Tibial artery (tissue), 4 donors: ENCODE results near the gene ITSN1.
"Not testable (repeated sequence)": the region's sequence is repeated elsewhere in the genome, so short reads cannot be mapped to it uniquely, and the experiment has no call there.

ENCODE experiments used
- DNase-seq, 2 donors: peaks; one replicate each; pipeline ENCODE4 v3.0.0-alpha.2; 2019
- H3K27ac ChIP-seq, 2 donors: fragments of 200-600 bp; sonication (generic) in 1 of 2; 1 replicate in 1 of 2; 2 replicates in 1 of 2; pipeline ENCODE4 v1.5.1; 2018 to 2019; ENCODE audit warnings: mild to moderate bottlenecking in 1 of 2
- H3K27me3 ChIP-seq, 2 donors: fragments of 200-600 bp; sonication (generic) in 1 of 2; one replicate each; pipeline versions ENCODE4 v1.5.1 to v1.6.0; 2016 to 2019
- H3K36me3 ChIP-seq, 3 donors: fragments of 200-600 bp; sonication (generic) in 2 of 3; one replicate each; pipeline ENCODE4 v1.5.1; 2016 to 2019; ENCODE audit warnings: mild to moderate bottlenecking in 2 of 3
- H3K4me1 ChIP-seq, 4 donors: fragments of 200-600 bp; sonication (generic) in 2 of 4; 1 replicate in 3 of 4; 2 replicates in 1 of 4; pipeline ENCODE4 v1.5.1; 2016 to 2019
- H3K4me3 ChIP-seq, 2 donors: fragments of 200-600 bp; sonication (generic) in 1 of 2; 1 replicate in 1 of 2; 2 replicates in 1 of 2; pipeline ENCODE4 v1.5.1; 2018 to 2019; ENCODE audit warnings: mild to moderate bottlenecking in 2 of 2
- H3K9me3 ChIP-seq, 3 donors: fragments of 200-600 bp; sonication (generic) in 1 of 3; one replicate each; pipeline ENCODE4 v1.5.1; 2016 to 2019
- intact Hi-C: fragments of 100-400 bp; cut with DNase I; formaldehyde crosslinking; loops from one replicate; pipeline ENCODE4 v1.15.0; 2023; ENCODE audit warnings: low total_unique reads
- TF ChIP-seq, protein P1 (sequence below), 2 experiments: fragments of 200-600 bp in 1 of 2; fragments of 450-650 bp in 1 of 2; IDR thresholded peaks; one replicate each; pipeline ENCODE4 v1.5.1; 2017 to 2019; ENCODE audit warnings: antibody characterized with exemption in 2 of 2, mild to moderate bottlenecking in 1 of 2, moderate library complexity in 1 of 2

The ITSN1 gene

DNA sequence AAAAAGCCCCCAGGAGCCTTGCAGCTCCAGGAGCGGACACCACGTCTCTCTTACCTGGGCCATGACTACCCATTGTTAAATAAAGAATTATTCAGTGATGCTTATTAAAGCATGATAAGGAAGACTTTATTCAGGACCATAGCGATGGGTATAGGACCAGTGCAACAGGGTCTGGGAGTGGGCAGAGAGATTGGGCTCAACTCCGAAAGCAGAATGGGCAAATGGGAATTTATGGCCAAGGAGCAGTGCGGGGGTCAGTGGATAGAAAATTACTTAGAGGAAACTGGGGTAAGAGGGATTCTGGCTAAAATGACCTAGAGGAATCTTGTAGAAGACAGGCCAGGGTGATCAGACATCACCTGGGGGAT, 273.9 kb downstream of the ITSN1 start:
- peaks cover 0 to 21% (median 13%) of the 10 kb centered on the region in 4 donors for H3K4me1 ChIP-seq
- intact Hi-C loops = loop anchor here (10.0 kb wide), 2 partner anchors 419 to 709 kb away; no protein-coding TSS in a partner anchor
- peaks cover 12 to 19% (median 13%) of the 10 kb centered on the region in 3 donors for H3K36me3 ChIP-seq
- H3K9me3 ChIP-seq = no peaks in the 10 kb centered on the region
- TF ChIP-seq, protein P1, sequence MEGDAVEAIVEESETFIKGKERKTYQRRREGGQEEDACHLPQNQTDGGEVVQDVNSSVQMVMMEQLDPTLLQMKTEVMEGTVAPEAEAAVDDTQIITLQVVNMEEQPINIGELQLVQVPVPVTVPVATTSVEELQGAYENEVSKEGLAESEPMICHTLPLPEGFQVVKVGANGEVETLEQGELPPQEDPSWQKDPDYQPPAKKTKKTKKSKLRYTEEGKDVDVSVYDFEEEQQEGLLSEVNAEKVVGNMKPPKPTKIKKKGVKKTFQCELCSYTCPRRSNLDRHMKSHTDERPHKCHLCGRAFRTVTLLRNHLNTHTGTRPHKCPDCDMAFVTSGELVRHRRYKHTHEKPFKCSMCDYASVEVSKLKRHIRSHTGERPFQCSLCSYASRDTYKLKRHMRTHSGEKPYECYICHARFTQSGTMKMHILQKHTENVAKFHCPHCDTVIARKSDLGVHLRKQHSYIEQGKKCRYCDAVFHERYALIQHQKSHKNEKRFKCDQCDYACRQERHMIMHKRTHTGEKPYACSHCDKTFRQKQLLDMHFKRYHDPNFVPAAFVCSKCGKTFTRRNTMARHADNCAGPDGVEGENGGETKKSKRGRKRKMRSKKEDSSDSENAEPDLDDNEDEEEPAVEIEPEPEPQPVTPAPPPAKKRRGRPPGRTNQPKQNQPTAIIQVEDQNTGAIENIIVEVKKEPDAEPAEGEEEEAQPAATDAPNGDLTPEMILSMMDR (IDR thresholded peaks at IDR 0.05) = no peak
- no peaks in the 10 kb centered on the region for H3K27me3 ChIP-seq
- no peak for DNase-seq
- H3K27ac ChIP-seq = peak overlapping the region; percentile 85 to 88
- peak overlapping the region; percentile 77 to 78 for H3K4me3 ChIP-seq

DNA sequence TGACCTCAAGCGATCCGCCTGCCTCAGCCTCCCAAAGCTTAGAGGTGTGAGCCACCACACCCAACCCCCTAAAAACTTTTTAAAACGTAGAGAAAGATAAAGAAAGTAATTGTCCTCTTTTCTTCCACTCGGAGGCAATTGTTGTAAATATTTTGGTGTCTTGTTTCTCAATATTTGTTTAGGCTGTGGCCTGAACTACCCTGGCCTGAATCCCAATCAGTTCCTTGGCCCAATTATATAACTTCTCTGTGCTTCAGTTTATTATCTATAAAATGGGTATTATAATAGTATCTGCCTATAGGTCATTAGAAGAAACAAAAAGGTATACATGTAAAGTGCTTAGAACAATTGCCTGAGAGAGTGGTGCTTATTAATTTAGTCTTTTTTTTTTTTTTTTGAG, 275.1 kb downstream of the ITSN1 start:
- TF ChIP-seq, protein P1 (IDR thresholded peaks at IDR 0.05) = no peak
- intact Hi-C loops = loop anchor here (10.0 kb wide), 2 partner anchors 417 to 707 kb away; no protein-coding TSS in a partner anchor

DNA sequence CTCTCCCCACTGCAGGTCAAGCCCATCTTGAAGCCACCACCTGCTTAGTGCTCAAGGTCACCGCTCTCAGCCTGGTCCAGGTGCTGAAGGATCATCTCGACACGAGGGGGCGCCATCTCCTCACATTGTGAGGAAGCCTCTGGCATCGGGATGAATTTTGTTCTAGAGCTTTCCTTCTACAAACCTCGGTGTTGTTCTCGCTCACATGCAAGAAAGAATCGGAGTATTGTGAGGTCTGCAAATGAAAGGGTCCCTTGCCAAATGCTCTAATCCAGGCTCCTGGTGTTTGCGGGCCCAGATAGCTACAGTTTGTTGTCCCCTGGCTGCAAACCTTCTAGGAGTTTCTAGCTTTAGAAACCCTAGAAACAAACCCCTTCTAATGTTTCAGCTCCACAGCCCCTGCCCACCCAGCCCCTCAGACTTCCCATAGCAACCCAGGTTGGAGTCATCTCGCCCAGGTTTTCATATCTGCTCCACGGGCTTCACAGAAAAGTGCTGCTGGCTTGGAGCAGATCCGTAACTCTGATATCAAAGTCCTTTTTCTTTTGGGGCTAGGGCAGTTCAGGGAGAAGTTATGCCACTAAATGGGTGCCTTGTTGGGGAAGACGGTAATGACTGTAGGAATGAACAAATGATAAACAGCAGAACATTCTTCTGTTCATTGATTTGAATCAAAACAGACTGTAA, 281.9 kb downstream of the ITSN1 start:
- TF ChIP-seq, protein P1 (IDR thresholded peaks at IDR 0.05) = peak; percentile 84 to 97
- Histone ChIP-seq H3K27me3 (no peaks in the 10 kb centered on the region), H3K4me1 (peaks cover 0 to 12% (median 6%) of the 10 kb centered on the region in 4 donors), H3K27ac (peak overlapping the region; percentile 30 to 57), H3K36me3 (no peaks in the 10 kb centered on the region), H3K9me3 (no peaks in the 10 kb centered on the region), H3K4me3 (peak overlapping the region in 1 of 2 donors; percentile 9)
- peak; percentile 85 to 89 for DNase-seq
- intact Hi-C loops = loop anchor here (2.0 to 5.0 kb wide), 2 partner anchors 273 to 427 kb away; no protein-coding TSS in a partner anchor

More for the DNA sequence above, 275.1 kb downstream of the ITSN1 start:
- DNase-seq = no peak
- H3K9me3 ChIP-seq = no peaks in the 10 kb centered on the region
- H3K27me3 ChIP-seq = no peaks in the 10 kb centered on the region
- H3K4me3 ChIP-seq = no peak overlapping the region
- H3K4me1 ChIP-seq = peaks cover 0 to 21% (median 13%) of the 10 kb centered on the region in 4 donors
- H3K27ac ChIP-seq = no peak overlapping the region
- H3K36me3 ChIP-seq = peaks cover 0 to 10% (median under 1%) of the 10 kb centered on the region in 3 donors

DNA sequence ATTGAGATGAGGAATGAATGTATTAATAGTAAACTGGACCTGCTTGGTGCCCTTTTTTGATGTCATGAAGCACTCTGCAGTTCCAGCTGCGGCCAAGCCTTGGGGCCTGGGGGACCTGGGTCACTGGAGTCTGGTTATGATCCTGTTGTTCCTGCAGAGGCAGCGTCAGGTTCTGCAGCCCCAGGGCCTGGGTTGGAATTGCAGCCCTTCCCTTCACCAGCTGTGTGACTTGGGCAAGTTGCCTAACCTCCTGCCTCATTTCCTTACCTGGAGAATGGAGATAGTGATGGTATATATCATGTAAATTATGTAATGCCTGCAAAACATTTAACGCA, 282.4 kb downstream of the ITSN1 start:
- no peak overlapping the region for H3K4me3 ChIP-seq
- no peaks in the 10 kb centered on the region for H3K36me3 ChIP-seq
- peak overlapping the region; percentile 30 to 57 for H3K27ac ChIP-seq
- no peaks in the 10 kb centered on the region for H3K9me3 ChIP-seq
- no peak for DNase-seq
- TF ChIP-seq, protein P1 (IDR thresholded peaks at IDR 0.05) = no peak
- intact Hi-C loops = loop anchor here (2.0 to 5.0 kb wide), 2 partner anchors 273 to 426 kb away; no protein-coding TSS in a partner anchor
- H3K4me1 ChIP-seq = peaks cover 0 to 12% (median 6%) of the 10 kb centered on the region in 4 donors
- H3K27me3 ChIP-seq = no peaks in the 10 kb centered on the region

DNA sequence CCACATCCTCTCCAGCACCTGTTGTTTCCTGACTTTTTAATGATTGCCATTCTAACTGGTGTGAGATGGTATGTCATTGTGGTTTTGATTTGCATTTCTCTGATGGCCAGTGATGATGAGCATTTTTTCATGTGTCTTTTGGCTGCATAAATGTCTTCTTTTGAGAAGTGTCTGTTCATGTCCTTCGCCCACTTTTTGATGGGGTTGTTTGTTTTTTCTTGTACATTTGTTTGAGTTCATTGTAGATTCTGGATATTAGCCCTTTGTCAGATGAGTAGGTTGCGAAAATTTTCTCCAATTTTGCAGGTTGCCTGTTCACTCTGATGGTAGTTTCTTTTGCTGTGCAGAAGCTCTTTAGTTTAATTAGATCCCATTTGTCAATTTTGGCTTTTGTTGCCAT, 283.9 kb downstream of the ITSN1 start:
- H3K9me3 ChIP-seq, H3K4me3 ChIP-seq, H3K27me3 ChIP-seq, H3K27ac ChIP-seq, intact Hi-C loops, DNase-seq, H3K36me3 ChIP-seq: not testable (repeated sequence)
- peaks cover 0 to 12% (median 6%) of the 10 kb centered on the region in 4 donors for H3K4me1 ChIP-seq

DNA sequence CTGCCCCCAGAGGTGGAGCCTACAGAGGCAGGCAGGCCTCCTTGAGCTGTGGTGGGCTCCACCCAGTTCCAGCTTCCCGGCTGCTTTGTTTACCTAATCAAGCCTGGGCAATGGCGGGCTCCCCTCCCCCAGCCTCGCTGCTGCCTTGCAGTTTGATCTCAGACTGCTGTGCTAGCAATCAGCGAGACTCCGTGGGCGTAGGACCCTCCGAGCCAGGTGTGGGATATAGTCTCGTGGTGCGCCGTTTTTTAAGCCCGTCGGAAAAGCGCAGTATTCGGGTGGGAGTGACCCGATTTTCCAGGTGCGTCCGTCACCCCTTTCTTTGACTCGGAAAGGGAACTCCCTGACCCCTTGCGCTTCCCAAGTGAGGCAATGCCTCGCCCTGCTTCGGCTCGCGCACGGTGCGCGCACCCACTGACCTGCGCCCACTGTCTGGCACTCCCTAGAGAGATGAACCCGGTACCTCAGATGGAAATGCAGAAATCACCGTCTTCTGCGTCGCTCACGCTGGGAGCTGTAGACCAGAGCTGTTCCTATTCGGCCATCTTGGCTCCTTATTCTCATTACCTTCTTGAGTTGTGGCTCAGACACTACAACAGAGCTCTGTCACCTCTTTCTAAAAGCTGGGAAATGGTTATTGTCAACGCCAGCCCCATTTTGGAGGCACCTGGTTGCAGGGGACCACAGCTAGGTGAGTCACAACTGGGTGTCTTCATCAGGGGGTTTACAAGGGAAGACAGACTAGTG, 288.9 kb downstream of the ITSN1 start:
- H3K36me3 ChIP-seq, H3K27me3 ChIP-seq, DNase-seq, H3K9me3 ChIP-seq, intact Hi-C loops: not testable (repeated sequence)
- Histone ChIP-seq H3K27ac (peak overlapping the region; percentile 26 to 47), H3K4me3 (peak overlapping the region; percentile 49 to 56), H3K4me1 (peaks cover 0 to 16% (median 9%) of the 10 kb centered on the region in 4 donors)
